MG63 (cell line): ENCODE results near the gene CD34. TPM values are rescaled to one million over a fixed set of nuclear protein-coding genes. Genes with fewer than 3 reads are reported as not detected.
A peak's percentile ranks its signal among the peaks of the same experiment; 100 is the strongest.
"Not testable (repeated sequence)": the region's sequence is repeated elsewhere in the genome, so short reads cannot be mapped to it uniquely, and the experiment has no call there.

Experiments used
- DNase-seq: peaks from one replicate; pipeline ENCODE4 v3.0.0-alpha.2; 2020
- H3K27me3 ChIP-seq: fragments of 250-450 bp; sonication (Bioruptor Pico); 2 replicates; pipeline ENCODE4 v1.5.1; 2020; ENCODE audit warnings: mild to moderate bottlenecking, moderate library complexity
- H3K36me3 ChIP-seq: fragments of 250-450 bp; sonication (Bioruptor Pico); 2 replicates; pipeline ENCODE4 v1.5.1; 2020; ENCODE audit warnings: mild to moderate bottlenecking, moderate library complexity
- H3K4me3 ChIP-seq: fragments of 250-450 bp; sonication (Bioruptor Pico); 2 replicates; pipeline ENCODE4 v1.5.1; 2020; ENCODE audit warnings: mild to moderate bottlenecking, moderate library complexity
- H3K9me3 ChIP-seq: fragments of 250-450 bp; sonication (Bioruptor Pico); 2 replicates; pipeline ENCODE4 v1.5.1; 2020; ENCODE audit warnings: mild to moderate bottlenecking, moderate library complexity
- total RNA-seq: library from RNA; depleted of rRNA; stranded (reverse); fragments of >200 nt; shearing (Covaris generic); gene quantifications from 2 replicates; pipeline ENCODE4 v1.2.3, GENCODE V29; 2014; ENCODE audit warnings: low replicate concordance

The CD34 gene
- total RNA-seq, 1 experiment from 2014 or later, result 0.53 TPM

GRCh38 chr1:207890136-207890738 is 20.7 kb downstream of the CD34 start:
- Histone ChIP-seq H3K27me3 (no peaks in the 10 kb centered on the region), H3K9me3 (no peaks in the 10 kb centered on the region), H3K36me3 (no peaks in the 10 kb centered on the region), H3K4me3 (no peak overlapping the region)
- peak; percentile 85 for DNase-seq

GRCh38 chr1:207888652-207889051 is 22.3 kb downstream of the CD34 start:
- DNase-seq, result peak; percentile 50
- H3K27me3 ChIP-seq, result no peaks in the 10 kb centered on the region
- H3K36me3 ChIP-seq, result no peaks in the 10 kb centered on the region
- no peaks in the 10 kb centered on the region for H3K9me3 ChIP-seq
- no peak overlapping the region for H3K4me3 ChIP-seq

GRCh38 chr1:207887542-207888201 is 23.3 kb downstream of the CD34 start:
- H3K27me3 ChIP-seq, result peaks cover 5% of the 10 kb centered on the region
- H3K9me3 ChIP-seq, result no peaks in the 10 kb centered on the region
- no peaks in the 10 kb centered on the region for H3K36me3 ChIP-seq
- no peak overlapping the region for H3K4me3 ChIP-seq
- no peak for DNase-seq

- Histone ChIP-seq H3K4me3 (no peak overlapping the region), H3K9me3 (no peaks in the 10 kb centered on the region), H3K36me3 (no peaks in the 10 kb centered on the region), H3K27me3 (peaks cover 9% of the 10 kb centered on the region)
- DNase-seq, result no peak
Measured at GRCh38 chr1:207886227-207886626, 24.7 kb downstream of the CD34 start.

GRCh38 chr1:207885129-207886032 is 25.5 kb downstream of the CD34 start:
- H3K4me3 ChIP-seq, result no peak overlapping the region
- H3K27me3 ChIP-seq, result peaks cover 9% of the 10 kb centered on the region
- no peaks in the 10 kb centered on the region for H3K36me3 ChIP-seq
- no peaks in the 10 kb centered on the region for H3K9me3 ChIP-seq
- peak; percentile 73 for DNase-seq

- no peaks in the 10 kb centered on the region for H3K9me3 ChIP-seq
- H3K27me3 ChIP-seq, result peaks cover 13% of the 10 kb centered on the region
- no peaks in the 10 kb centered on the region for H3K36me3 ChIP-seq
- no peak overlapping the region for H3K4me3 ChIP-seq
- DNase-seq, result no peak
Measured at GRCh38 chr1:207884266-207885029, 26.5 kb downstream of the CD34 start.

GRCh38 chr1:207883660-207884250 is 27.2 kb downstream of the CD34 start:
- H3K9me3 ChIP-seq, result no peaks in the 10 kb centered on the region
- H3K27me3 ChIP-seq, result peaks cover 13% of the 10 kb centered on the region
- no peak overlapping the region for H3K4me3 ChIP-seq
- H3K36me3 ChIP-seq, result no peaks in the 10 kb centered on the region
- no peak for DNase-seq

GRCh38 chr1:207883104-207883651 is 27.7 kb downstream of the CD34 start:
- no peaks in the 10 kb centered on the region for H3K9me3 ChIP-seq
- no peaks in the 10 kb centered on the region for H3K36me3 ChIP-seq
- H3K4me3 ChIP-seq, result no peak overlapping the region
- H3K27me3 ChIP-seq, result peaks cover 13% of the 10 kb centered on the region
- DNase-seq, result no peak

- no peak for DNase-seq
- H3K36me3 ChIP-seq, result no peaks in the 10 kb centered on the region
- H3K9me3 ChIP-seq, result no peaks in the 10 kb centered on the region
- peaks cover 13% of the 10 kb centered on the region for H3K27me3 ChIP-seq
- no peak overlapping the region for H3K4me3 ChIP-seq
Measured at GRCh38 chr1:207882692-207883091, 28.2 kb downstream of the CD34 start.

- Histone ChIP-seq H3K9me3 (no peaks in the 10 kb centered on the region), H3K27me3 (peaks cover 13% of the 10 kb centered on the region)
- no peak for DNase-seq
Measured at GRCh38 chr1:207878939-207879338, 32.0 kb downstream of the CD34 start.

GRCh38 chr1:207877914-207878313 is 33.0 kb downstream of the CD34 start:
- not testable (repeated sequence) for H3K4me3 ChIP-seq, H3K9me3 ChIP-seq, DNase-seq, H3K36me3 ChIP-seq
- H3K27me3 ChIP-seq, result peaks cover 10% of the 10 kb centered on the region

More at GRCh38 chr1:207878939-207879338, 32.0 kb downstream of the CD34 start:
- H3K36me3 ChIP-seq, result no peaks in the 10 kb centered on the region
- H3K4me3 ChIP-seq, result no peak overlapping the region

GRCh38 chr1:207876131-207876530 is 34.8 kb downstream of the CD34 start:
- DNase-seq, result no peak
- peaks cover 4% of the 10 kb centered on the region; the same call in 1 of the 2 replicates for H3K27me3 ChIP-seq
- no peaks in the 10 kb centered on the region for H3K9me3 ChIP-seq
- H3K4me3 ChIP-seq, result no peak overlapping the region
- H3K36me3 ChIP-seq, result no peaks in the 10 kb centered on the region

- Histone ChIP-seq H3K27me3 (peaks cover 4% of the 10 kb centered on the region; the same call in 1 of the 2 replicates), H3K36me3 (no peaks in the 10 kb centered on the region), H3K4me3 (no peak overlapping the region), H3K9me3 (no peaks in the 10 kb centered on the region)
- no peak for DNase-seq
Measured at GRCh38 chr1:207875532-207875931, 35.4 kb downstream of the CD34 start.

GRCh38 chr1:207873055-207873890 is 37.7 kb downstream of the CD34 start:
- no peak for DNase-seq

GRCh38 chr1:207872621-207873020 is 38.3 kb downstream of the CD34 start:
- H3K27me3 ChIP-seq, result no peaks in the 10 kb centered on the region
- no peak for DNase-seq
- no peak overlapping the region for H3K4me3 ChIP-seq
- H3K36me3 ChIP-seq, result peaks cover 3% of the 10 kb centered on the region
- H3K9me3 ChIP-seq, result no peaks in the 10 kb centered on the region

More at GRCh38 chr1:207873055-207873890, 37.7 kb downstream of the CD34 start:
- H3K27me3 ChIP-seq, result no peaks in the 10 kb centered on the region
- H3K9me3 ChIP-seq, result no peaks in the 10 kb centered on the region
- no peak overlapping the region for H3K4me3 ChIP-seq
- no peaks in the 10 kb centered on the region for H3K36me3 ChIP-seq
